Keratinocyte (primary cell): ENCODE measurements around the gene CHN2. TPM values are rescaled to one million over a fixed set of nuclear protein-coding genes. Genes with fewer than 3 reads are reported as not detected.

Experiments
- DNase-seq: peaks from one replicate; pipeline ENCODE4 v3.0.0-alpha.2; 2011; ENCODE audit warnings: low read depth, missing footprints, low spot score
- FAIRE-seq: peaks from 2 replicates; lab custom pipeline; 2011; peaks lifted over from hg19 to GRCh38; lab: Jason Lieb, UNC
- H2AFZ ChIP-seq: 2 replicates; pipeline ENCODE4 v1.6.0; 2012; ENCODE audit warnings: low read length, control low read depth, inconsistent platforms; ENCODE audit not compliant: control insufficient read depth
- H3K27ac ChIP-seq: 2 replicates; pipeline ENCODE4 v1.5.1; 2011; ENCODE audit warnings: low read length; ENCODE audit not compliant: control insufficient read depth, insufficient read depth
- H3K27me3 ChIP-seq: 3 replicates; pipeline ENCODE4 v1.6.0; 2011; ENCODE audit warnings: low read length; ENCODE audit not compliant: control insufficient read depth, insufficient read depth; ENCODE audit errors: extremely low read depth
- H3K36me3 ChIP-seq, 2 experiments: 2 replicates in 1 of 2; 3 replicates in 1 of 2; pipeline ENCODE4 v1.5.1; 2011; ENCODE audit warnings: low read length in 2 of 2, mild to moderate bottlenecking in 1 of 2; ENCODE audit not compliant: control insufficient read depth in 2 of 2, insufficient read depth in 2 of 2; ENCODE audit errors: extremely low read depth in 1 of 2
- H3K4me1 ChIP-seq: 3 replicates; pipeline ENCODE4 v1.5.1; 2011; ENCODE audit warnings: low read length; ENCODE audit not compliant: control insufficient read depth, insufficient read depth; ENCODE audit errors: extremely low read depth
- H3K4me2 ChIP-seq: 3 replicates; pipeline ENCODE4 v1.6.0; 2011; ENCODE audit warnings: low read depth, low read length; ENCODE audit not compliant: control insufficient read depth, insufficient read depth; ENCODE audit errors: extremely low read depth
- H3K4me3 ChIP-seq, 3 experiments: fragments of 200-600 bp in 1 of 3; sonication (generic) in 1 of 3; 2 replicates in 2 of 3; 3 replicates in 1 of 3; pipeline ENCODE4 v1.5.1; 2011 to 2016; ENCODE audit warnings: low read length in 3 of 3, mild to moderate bottlenecking in 3 of 3, control low read depth in 2 of 3, inconsistent platforms in 1 of 3, low read depth in 1 of 3, mixed read lengths in 1 of 3, mixed run types in 1 of 3, moderate library complexity in 1 of 3; ENCODE audit not compliant: control insufficient read depth in 2 of 3, insufficient read depth in 2 of 3; ENCODE audit errors: extremely low read depth in 1 of 3
- H3K79me2 ChIP-seq: 2 replicates; pipeline ENCODE4 v1.6.0; 2012; ENCODE audit warnings: low read length; ENCODE audit not compliant: control insufficient read depth, insufficient read depth
- H3K9ac ChIP-seq: 3 replicates; pipeline ENCODE4 v1.6.0; 2011; ENCODE audit warnings: low read length; ENCODE audit not compliant: control insufficient read depth, insufficient read depth; ENCODE audit errors: extremely low read depth
- H3K9me1 ChIP-seq: 3 replicates; pipeline ENCODE4 v1.6.0; 2011; ENCODE audit warnings: low read length; ENCODE audit not compliant: control insufficient read depth, insufficient read depth; ENCODE audit errors: extremely low read depth
- H3K9me3 ChIP-seq: 2 replicates; pipeline ENCODE4 v1.5.1; 2012; ENCODE audit warnings: low read depth, low read length; ENCODE audit not compliant: control insufficient read depth
- H4K20me1 ChIP-seq: 3 replicates; pipeline ENCODE4 v1.6.0; 2011; ENCODE audit warnings: low read length; ENCODE audit not compliant: control insufficient read depth, insufficient read depth; ENCODE audit errors: extremely low read depth
- CTCF ChIP-seq, 3 experiments: IDR thresholded peaks in 1 of 3; conservative IDR thresholded peaks in 1 of 3; optimal IDR thresholded peaks in 1 of 3; 2 replicates in 2 of 3; 3 replicates in 1 of 3; pipeline versions ENCODE3 to v1.5.1; 2011; ENCODE audit warnings: low read length in 3 of 3, mild to moderate bottlenecking in 3 of 3, moderate library complexity in 2 of 3, control low read depth in 1 of 3, inconsistent platforms in 1 of 3; ENCODE audit not compliant: insufficient read depth in 2 of 3; ENCODE audit errors: extremely low read depth in 1 of 3
- EZH2 ChIP-seq: IDR thresholded peaks from one replicate; pipeline ENCODE4 v1.6.1; 2012; ENCODE audit warnings: inconsistent platforms, mild to moderate bottlenecking, low read length, moderate library complexity
- dilution Hi-C: fragments of 300-500 bp; cut with MboI; formaldehyde crosslinking; loops from one replicate; pipeline ENCODE4 v1.7.0; 2020; ENCODE audit warnings: low sequenced_read_pairs; ENCODE audit not compliant: extremely low pct_ligation_motif_present
- polyA plus RNA-seq, 5 experiments: library from polyadenylated mRNA; depleted of rRNA in 3 of 5; stranded (reverse) in 3 of 5; stranded (forward) in 1 of 5; unstranded in 1 of 5; fragments of >200 nt; gene quantifications; 1 replicate in 1 of 5; 2 replicates in 3 of 5; 3 replicates in 1 of 5; pipeline versions ENCODE4 v1.2.1 to v1.2.3, GENCODE V29; 2011 to 2012; ENCODE audit warnings: missing spikeins in 2 of 5, low read depth in 1 of 5, low replicate concordance in 1 of 5

The CHN2 gene
- polyA plus RNA-seq, 1 donor (not counting 4 experiments of a cell fraction or from before 2014, with no cell fraction given), result 1.8 TPM

- Histone ChIP-seq H3K27ac (no peak overlapping the region), H3K79me2 (no peaks in the 10 kb centered on the region), H2AFZ (no peak overlapping the region), H3K27me3 (peaks cover 5% of the 10 kb centered on the region), H3K4me1 (no peaks in the 10 kb centered on the region), H3K4me2 (no peak overlapping the region), H3K9me3 (no peaks in the 10 kb centered on the region), H3K4me3 (no peak overlapping the region), H4K20me1 (no peaks in the 10 kb centered on the region), H3K9me1 (no peaks in the 10 kb centered on the region), H3K9ac (no peak overlapping the region), H3K36me3 (no peaks in the 10 kb centered on the region)
- no peak for FAIRE-seq
- TF ChIP-seq EZH2 (no peak), CTCF (optimal IDR thresholded peaks at IDR 0.05 in 1 of 3, IDR thresholded peaks at IDR 0.05 in 1 of 3, conservative IDR thresholded peaks at IDR 0.05 in 1 of 3; ENCODE audit: extremely low read depth in 1 of 3, insufficient read depth in 2 of 3, low read length in 3 of 3) (no peak)
- no peak for DNase-seq
- dilution Hi-C loops, result no loop called here
These were observed 275.5 kb downstream of the CHN2 start for GRCh38 chr7:29469976-29470557.

DNA sequence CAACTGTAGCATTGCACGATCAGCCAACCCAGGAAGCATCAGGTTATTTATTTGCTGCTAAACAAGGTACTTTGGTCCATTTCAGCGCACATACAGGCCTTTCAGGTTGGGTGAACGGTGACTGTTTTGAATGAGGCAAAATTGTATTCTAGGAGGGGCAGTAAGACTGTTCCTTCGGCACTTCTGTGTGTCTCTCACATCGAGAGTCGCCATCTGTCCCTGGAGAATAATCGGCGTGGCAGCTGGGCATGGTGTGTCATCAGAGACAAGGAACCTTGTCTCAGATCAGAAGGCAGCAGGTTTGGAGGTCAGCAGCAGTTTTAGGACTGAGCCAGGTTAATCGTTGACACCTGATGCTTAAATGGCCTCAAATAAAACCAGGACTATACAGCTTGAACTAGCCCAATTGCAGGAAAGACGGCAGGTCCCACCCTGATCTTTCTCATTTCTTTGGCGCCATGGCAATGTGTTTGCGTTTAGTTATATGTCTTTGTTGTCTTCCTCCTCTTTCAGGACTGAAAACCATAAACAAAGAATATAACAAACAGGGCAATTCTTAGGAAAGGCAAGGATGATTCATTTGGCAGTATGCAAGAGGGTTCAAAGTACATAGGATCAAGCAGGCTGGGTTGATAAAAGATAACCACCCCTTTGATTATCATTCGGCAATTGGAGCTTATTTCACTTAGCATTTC, 277.0 kb downstream of the CHN2 start:
- Histone ChIP-seq H3K4me2 (no peak overlapping the region), H3K36me3 (no peaks in the 10 kb centered on the region), H3K9me1 (no peaks in the 10 kb centered on the region), H4K20me1 (no peaks in the 10 kb centered on the region), H3K27me3 (peaks cover 5% of the 10 kb centered on the region), H3K4me3 (no peak overlapping the region), H3K4me1 (no peaks in the 10 kb centered on the region), H3K27ac (no peak overlapping the region), H3K9ac (no peak overlapping the region), H3K9me3 (no peaks in the 10 kb centered on the region), H3K79me2 (no peaks in the 10 kb centered on the region), H2AFZ (no peak overlapping the region)
- FAIRE-seq (no peak), DNase-seq (no peak)
- TF ChIP-seq CTCF (optimal IDR thresholded peaks at IDR 0.05 in 1 of 3, IDR thresholded peaks at IDR 0.05 in 1 of 3, conservative IDR thresholded peaks at IDR 0.05 in 1 of 3; ENCODE audit: extremely low read depth in 1 of 3, insufficient read depth in 2 of 3, low read length in 3 of 3) (no peak), EZH2 (no peak)
- dilution Hi-C loops, result no loop called here
